Ishikawa (cell line): ENCODE data around the gene ZNF385C.

ENCODE experiments used
- CEBPB ChIP-seq: IDR thresholded peaks from 2 replicates; pipeline ENCODE4 v1.6.1; 2012
- CREB1 ChIP-seq: IDR thresholded peaks from 2 replicates; pipeline ENCODE4 v1.6.1; 2012; ENCODE audit warnings: low read depth
- EGR1 ChIP-seq: IDR thresholded peaks from 2 replicates; pipeline ENCODE4 v1.6.1; 2012
- EP300 ChIP-seq: IDR thresholded peaks from 2 replicates; pipeline ENCODE4 v1.6.1; 2012; ENCODE audit warnings: borderline replicate concordance
- FOXM1 ChIP-seq: IDR thresholded peaks from 2 replicates; pipeline ENCODE4 v1.6.1; 2012; ENCODE audit warnings: low read depth, borderline replicate concordance
- NFIC ChIP-seq: IDR thresholded peaks from 2 replicates; pipeline ENCODE4 v1.6.1; 2012
- RAD21 ChIP-seq: IDR thresholded peaks from 2 replicates; pipeline ENCODE4 v1.6.1; 2012; ENCODE audit warnings: low read depth
- REST ChIP-seq: IDR thresholded peaks from 2 replicates; pipeline ENCODE4 v1.6.1; 2012; ENCODE audit warnings: low read depth, mild to moderate bottlenecking
- TAF1 ChIP-seq: IDR thresholded peaks from 2 replicates; pipeline ENCODE4 v1.6.1; 2012; ENCODE audit warnings: low read depth, mild to moderate bottlenecking
- TCF12 ChIP-seq: IDR thresholded peaks from 2 replicates; pipeline ENCODE4 v1.6.1; 2012; ENCODE audit warnings: low read depth
- TEAD4 ChIP-seq: IDR thresholded peaks from 2 replicates; pipeline ENCODE4 v1.6.1; 2012
- YY1 ChIP-seq: IDR thresholded peaks from 2 replicates; pipeline ENCODE4 v1.6.1; 2012; ENCODE audit warnings: low read depth
- ZBTB7A ChIP-seq: IDR thresholded peaks from 2 replicates; pipeline ENCODE4 v1.6.1; 2012; ENCODE audit warnings: low read depth
- TF ChIP-seq, protein P1 (sequence below): IDR thresholded peaks from 2 replicates; pipeline ENCODE4 v1.6.1; 2012
- TF ChIP-seq, protein P2 (sequence below): IDR thresholded peaks from 2 replicates; pipeline ENCODE4 v1.6.1; 2012

Gene ZNF385C

GRCh38 chr17:42110301-42111264 is 12.3 kb upstream of the ZNF385C start:
- TF ChIP-seq CEBPB (no peak), NFIC (no peak), EP300 (no peak), TEAD4 (no peak)
- TF ChIP-seq, protein P1, sequence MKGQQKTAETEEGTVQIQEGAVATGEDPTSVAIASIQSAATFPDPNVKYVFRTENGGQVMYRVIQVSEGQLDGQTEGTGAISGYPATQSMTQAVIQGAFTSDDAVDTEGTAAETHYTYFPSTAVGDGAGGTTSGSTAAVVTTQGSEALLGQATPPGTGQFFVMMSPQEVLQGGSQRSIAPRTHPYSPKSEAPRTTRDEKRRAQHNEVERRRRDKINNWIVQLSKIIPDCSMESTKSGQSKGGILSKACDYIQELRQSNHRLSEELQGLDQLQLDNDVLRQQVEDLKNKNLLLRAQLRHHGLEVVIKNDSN: no peak

GRCh38 chr17:42109086-42109485 is 10.8 kb upstream of the ZNF385C start:
- no peak for TF ChIP-seq TEAD4
- TF ChIP-seq FOXM1: no peak
- no peak for TF ChIP-seq EP300
- TF ChIP-seq REST: no peak
- no peak for TF ChIP-seq NFIC
- TF ChIP-seq ZBTB7A: no peak
- TF ChIP-seq RAD21: no peak
- TF ChIP-seq, protein P2, sequence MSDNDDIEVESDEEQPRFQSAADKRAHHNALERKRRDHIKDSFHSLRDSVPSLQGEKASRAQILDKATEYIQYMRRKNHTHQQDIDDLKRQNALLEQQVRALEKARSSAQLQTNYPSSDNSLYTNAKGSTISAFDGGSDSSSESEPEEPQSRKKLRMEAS: no peak
- TF ChIP-seq EGR1: no peak
- no peak for TF ChIP-seq CREB1
- TF ChIP-seq TAF1: no peak

DNA sequence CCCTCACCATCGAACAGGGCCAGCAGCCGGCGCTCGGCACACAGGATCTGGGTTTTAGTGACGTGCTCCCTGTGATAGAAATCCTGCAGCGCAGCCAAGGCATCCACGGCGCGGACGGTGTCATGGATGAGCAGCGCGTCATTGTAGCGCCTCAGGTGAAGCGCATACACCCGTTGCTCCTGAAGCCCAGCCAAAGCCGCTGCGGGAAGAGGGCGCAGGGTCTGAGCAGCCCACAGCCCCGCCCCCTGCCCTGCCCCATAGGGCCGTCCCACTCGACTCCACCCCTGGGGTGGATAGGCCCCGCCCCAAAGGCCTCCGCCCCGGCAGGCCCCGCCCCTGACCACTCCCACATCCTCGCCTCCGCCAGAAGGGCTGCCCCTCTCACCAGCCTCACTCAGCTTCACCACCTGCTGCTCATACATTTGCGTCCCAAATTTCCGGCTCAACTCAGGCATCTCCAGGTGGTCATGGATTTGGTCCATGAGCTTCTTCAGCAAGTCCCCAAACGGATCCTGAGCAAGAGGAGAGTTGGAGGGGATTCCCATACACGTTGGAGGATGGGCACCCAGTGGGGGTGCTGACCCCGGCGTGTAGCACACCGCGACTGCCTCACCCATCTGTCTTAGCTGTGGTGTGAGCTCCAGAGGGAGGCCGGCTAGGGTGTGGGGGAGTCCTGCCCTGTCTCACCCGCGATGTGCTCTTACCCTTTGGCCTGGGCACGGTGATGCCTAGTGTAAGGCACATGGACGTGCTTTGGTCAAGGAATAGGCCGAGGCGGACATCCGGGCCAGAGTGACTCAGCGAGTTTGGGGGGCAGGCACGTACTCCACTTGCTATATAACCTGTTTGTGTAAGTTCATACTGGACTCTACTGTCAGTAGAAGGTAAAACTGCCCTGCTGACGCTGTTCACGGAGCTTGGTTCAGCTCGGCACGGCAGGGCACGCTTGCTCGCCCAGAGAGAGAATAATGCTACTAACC is 9.6 kb upstream of the ZNF385C start:
- peak; percentile 19; the same call in 1 of the 2 replicates for TF ChIP-seq NFIC
- peak; percentile 59; the same call in 1 of the 2 replicates for TF ChIP-seq ZBTB7A
- TF ChIP-seq YY1: no peak
- no peak for TF ChIP-seq FOXM1
- TF ChIP-seq EGR1: no peak
- no peak for TF ChIP-seq REST
- no peak for TF ChIP-seq EP300
- TF ChIP-seq, protein P2: no peak

- no peak for TF ChIP-seq EP300
- TF ChIP-seq FOXM1: no peak
- no peak for TF ChIP-seq CEBPB
- no peak for TF ChIP-seq RAD21
- no peak for TF ChIP-seq TCF12
- TF ChIP-seq, protein P1: no peak
- TF ChIP-seq, protein P2: no peak; the same call in 1 of the 2 replicates
- no peak for TF ChIP-seq EGR1
These were observed 8.9 kb upstream of the ZNF385C start for GRCh38 chr17:42107124-42107523.

GRCh38 chr17:42106009-42106408 is 7.7 kb upstream of the ZNF385C start:
- no peak for TF ChIP-seq ZBTB7A
